Uterus (tissue), 2 donors: ENCODE measurements around the gene SFXN3.

ENCODE experiments used
- CTCF ChIP-seq, 4 experiments: fragments of 200-600 bp in 2 of 4; fragments of 450-650 bp in 2 of 4; sonication (generic) in 2 of 4; IDR thresholded peaks; one replicate each; pipeline ENCODE4 v1.5.1; 2016 to 2019; ENCODE audit warnings: antibody characterized with exemption in 4 of 4, mild to moderate bottlenecking in 2 of 4, moderate library complexity in 1 of 4
- POLR2A ChIP-seq, 2 donors: fragments of 450-650 bp; IDR thresholded peaks; one replicate each; pipeline ENCODE4 v1.6.1; 2016; ENCODE audit warnings: antibody characterized with exemption in 2 of 2, mild to moderate bottlenecking in 1 of 2, moderate library complexity in 1 of 2

GRCh38 chr10:101044117-101044516, 13.1 kb downstream of the SFXN3 start:
- TF ChIP-seq POLR2A (IDR thresholded peaks at IDR 0.05) (no peak), CTCF (IDR thresholded peaks at IDR 0.05) (no peak)
